ENCODE results near the gene ST3GAL6. TPM values are rescaled to one million over a fixed set of nuclear protein-coding genes. Genes with fewer than 3 reads are reported as not detected.

The ST3GAL6 gene
- total and polyA plus RNA-seq, 12 donors: 27.3 to 92.9 (median 57.5) TPM

GRCh38 chr3:98735296-98735695 lies 27.8 kb upstream of the ST3GAL6 start:
- H3K4me1 ChIP-seq: peaks cover 0 to 70% (median 37%) of the 10 kb centered on the region in 9 donors
- intact Hi-C loops (cut with DNase I): loop anchor here in 4 of 10 donors (5.0 to 10.0 kb wide), 4 partner anchors 42 to 210 kb away; partner anchors contain the start of genes CLDND1 (in 1 of the 4) and CPOX (in 1 of the 4)

GRCh38 chr3:98735761-98736269 lies 27.3 kb upstream of the ST3GAL6 start:
- DNase-seq: no peak
- intact Hi-C loops (cut with DNase I): loop anchor here in 4 of 10 donors (5.0 to 10.0 kb wide), 4 partner anchors 41 to 211 kb away; partner anchors contain the start of genes CLDND1 (in 1 of the 4) and CPOX (in 1 of the 4)
- Histone ChIP-seq H3K9me3 (no peaks in the 10 kb centered on the region), H3K4me1 (peaks cover 0 to 70% (median 37%) of the 10 kb centered on the region in 9 donors), H3K4me3 (peak overlapping the region in 4 of 10 donors; percentile 79 to 93 (median 90)), H3K36me3 (no peaks in the 10 kb centered on the region), H3K27me3 (peaks cover 0 to 33% (median 0%) of the 10 kb centered on the region in 7 donors), H3K27ac (peak overlapping the region in 2 of 10 donors; percentile 5 to 31)
- ATAC-seq: no peak
- no peak for TF ChIP-seq CTCF (IDR thresholded peaks at IDR 0.05)
- WGBS, 2 donors: 37 to 54% methylated on average over 1 of the region's 1 CpG

More at GRCh38 chr3:98735296-98735695, 27.8 kb upstream of the ST3GAL6 start:
- DNase-seq (no peak), ATAC-seq (no peak)
- H3K27me3 ChIP-seq: peaks cover 0 to 33% (median 0%) of the 10 kb centered on the region in 7 donors
- peak overlapping the region in 6 of 10 donors; percentile 79 to 97 (median 90) for H3K4me3 ChIP-seq
- H3K27ac ChIP-seq: peak overlapping the region in 3 of 10 donors; percentile 14 to 94 (median 91)
- WGBS, 2 donors: 95% methylated on average over 2 of the region's 2 CpGs
- TF ChIP-seq CTCF (IDR thresholded peaks at IDR 0.05): no peak
- H3K9me3 ChIP-seq: no peaks in the 10 kb centered on the region
- H3K36me3 ChIP-seq: no peaks in the 10 kb centered on the region

- Histone ChIP-seq H3K27ac (peak overlapping the region in 1 of 10 donors; percentile 6), H3K4me1 (peaks cover 0 to 78% (median 37%) of the 10 kb centered on the region in 9 donors), H3K9me3 (no peaks in the 10 kb centered on the region), H3K27me3 (peaks cover 0 to 21% (median 0%) of the 10 kb centered on the region in 7 donors), H3K4me3 (no peak overlapping the region), H3K36me3 (no peaks in the 10 kb centered on the region)
- TF ChIP-seq CTCF (IDR thresholded peaks at IDR 0.05): no peak
- 92 to 97% methylated on average over 5 of the region's 5 CpGs for WGBS, 2 donors
- DNase-seq (no peak), ATAC-seq (no peak)
- intact Hi-C loops (cut with DNase I): loop anchor here in 4 of 10 donors (5.0 to 10.0 kb wide), 4 partner anchors 40 to 212 kb away; partner anchors contain the start of genes CLDND1 (in 1 of the 4) and CPOX (in 1 of the 4)
Measured at GRCh38 chr3:98737301-98737700, 25.8 kb upstream of the ST3GAL6 start.

GRCh38 chr3:98739266-98739665 lies 23.9 kb upstream of the ST3GAL6 start:
- ATAC-seq (no peak), DNase-seq (no peak)
- H3K4me3 ChIP-seq: no peak overlapping the region
- peaks cover 0 to 80% (median 37%) of the 10 kb centered on the region in 9 donors for H3K4me1 ChIP-seq
- TF ChIP-seq CTCF (IDR thresholded peaks at IDR 0.05): no peak
- no peaks in the 10 kb centered on the region for H3K36me3 ChIP-seq
- H3K27ac ChIP-seq: peak overlapping the region in 5 of 10 donors; percentile 4 to 51 (median 44)
- peaks cover 0 to 1% (median 0%) of the 10 kb centered on the region in 7 donors for H3K27me3 ChIP-seq
- no peaks in the 10 kb centered on the region for H3K9me3 ChIP-seq
- intact Hi-C loops (cut with DNase I): loop anchor here in 4 of 10 donors (5.0 to 10.0 kb wide), 4 partner anchors 38 to 214 kb away; partner anchors contain the start of genes CLDND1 (in 1 of the 4) and CPOX (in 1 of the 4)
